ENCODE results near the gene OR6N1.

Gene OR6N1

DNA sequence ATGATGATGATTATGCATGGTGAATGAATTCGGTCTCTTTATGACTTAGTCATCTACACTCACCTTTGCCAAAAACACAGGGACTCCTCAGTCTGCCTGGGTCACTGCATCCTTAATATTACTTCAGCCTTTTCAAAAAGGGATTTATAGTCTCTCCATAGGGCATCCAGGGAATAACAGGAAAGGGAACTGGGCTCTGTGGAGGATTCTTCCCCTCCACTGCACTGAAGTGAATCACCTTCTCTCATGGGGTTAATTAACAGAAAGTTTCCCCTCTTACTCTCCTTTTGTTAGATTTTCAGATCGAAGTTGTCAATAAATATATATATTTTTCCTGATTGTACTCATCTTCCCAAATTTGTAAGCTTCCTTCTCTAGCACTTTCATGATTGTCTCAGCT lies 51.4 kb downstream of the OR6N1 start, which contains the start of gene OR6K3:
Gene OR6K3, minus strand, starts transcription at position 101 of the 400 bp plus-strand sequence. CDS start 2,605 bp downstream, outside the sequence.
- TF ChIP-seq ZNF274 (IDR thresholded peaks at IDR 0.05; ENCODE audit: low read depth, low read length) = no peak
- H3K4me3 ChIP-seq (ENCODE audit: low read length) = no peak within 1 kb of the TSS

DNA sequence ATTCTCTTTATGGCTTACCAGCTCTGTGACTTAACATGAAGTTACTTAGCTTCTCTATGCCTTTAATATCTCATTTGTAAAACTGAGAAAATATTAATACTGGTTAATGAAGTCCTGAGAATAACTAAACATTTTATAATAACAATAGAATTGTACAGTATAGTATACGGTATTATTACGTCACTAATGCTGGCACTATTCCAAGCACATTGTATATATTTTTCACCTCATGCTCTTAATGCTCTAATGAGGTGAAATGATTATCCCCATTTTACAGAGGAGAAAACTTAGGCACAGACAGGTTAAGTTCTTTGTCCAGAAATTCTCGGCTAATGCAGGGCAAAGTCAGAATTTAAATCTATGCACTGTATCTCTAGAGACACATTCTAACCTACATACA lies 52.3 kb downstream of the OR6N1 start:
- TF ChIP-seq ZNF274 (IDR thresholded peaks at IDR 0.05; ENCODE audit: low read depth, low read length) = no peak
- no peak overlapping the region for H3K4me3 ChIP-seq (ENCODE audit: low read length)

DNA sequence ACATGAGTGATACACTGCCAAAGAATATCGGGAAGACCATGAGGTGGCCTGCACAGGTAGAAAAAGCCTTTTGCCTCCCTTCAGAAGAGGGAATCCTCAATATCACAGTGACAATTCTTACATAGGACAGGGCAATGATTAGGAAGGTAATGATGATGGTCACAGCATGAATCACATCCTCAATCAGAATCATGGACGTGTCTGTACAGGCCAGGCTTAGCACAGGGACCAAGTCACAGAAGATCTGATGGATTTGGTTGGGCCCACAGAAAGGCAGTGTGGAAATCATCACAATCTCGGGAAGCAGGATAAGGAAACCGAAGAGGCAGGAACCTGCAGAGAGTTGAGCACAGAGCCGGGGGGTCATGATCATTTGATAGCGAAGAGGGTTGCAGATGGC lies 54.7 kb downstream of the OR6N1 start:
- no peak overlapping the region for H3K4me3 ChIP-seq (ENCODE audit: low read length)

DNA sequence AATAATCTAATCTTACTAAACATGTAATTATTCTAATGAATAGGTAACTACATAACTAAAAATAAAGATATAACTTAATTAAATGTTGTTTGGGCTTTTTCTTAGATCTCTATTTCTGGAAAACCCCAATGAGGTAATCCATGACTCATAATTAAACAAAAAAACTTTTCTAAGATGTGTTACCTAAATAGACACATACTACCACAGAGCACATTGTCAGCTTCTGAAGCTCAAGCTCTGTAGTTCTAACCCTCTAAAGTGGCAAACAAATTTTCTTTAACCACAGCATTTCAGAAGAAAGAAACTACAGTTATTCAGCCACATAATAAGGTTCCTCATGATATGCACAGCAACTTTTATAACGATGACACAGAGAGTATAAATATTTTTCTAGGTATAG lies 55.7 kb downstream of the OR6N1 start:
- no peak overlapping the region for H3K4me3 ChIP-seq (ENCODE audit: low read length)
- no peak for TF ChIP-seq ZNF274 (IDR thresholded peaks at IDR 0.05; ENCODE audit: low read depth, low read length)

More for the DNA sequence above, 54.7 kb downstream of the OR6N1 start:
- TF ChIP-seq ZNF274 (IDR thresholded peaks at IDR 0.05; ENCODE audit: low read depth, low read length) = no peak

DNA sequence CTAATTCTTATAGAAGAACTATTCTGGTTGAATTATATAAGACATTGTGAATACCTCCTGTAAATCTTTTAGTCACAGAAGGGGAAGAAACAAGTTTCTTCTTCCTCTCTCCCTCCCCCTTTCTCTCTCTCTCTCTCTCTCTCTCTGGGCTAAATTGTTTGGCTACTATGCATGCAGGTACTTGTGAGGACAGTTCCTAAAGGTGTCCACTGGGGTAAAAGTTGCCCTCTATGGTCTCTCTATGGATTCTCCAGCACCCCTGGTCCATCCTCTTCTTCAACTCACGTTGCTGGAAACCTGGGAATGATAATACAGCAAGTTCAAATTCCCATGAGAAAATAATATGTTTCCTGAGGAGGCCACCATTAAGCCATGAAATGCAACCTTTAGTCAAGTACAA lies 57.2 kb downstream of the OR6N1 start:
- H3K4me3 ChIP-seq (ENCODE audit: low read length) = no peak overlapping the region

More for the DNA sequence above, 57.2 kb downstream of the OR6N1 start:
- no peak for TF ChIP-seq ZNF274 (IDR thresholded peaks at IDR 0.05; ENCODE audit: low read depth, low read length)
